OCI-LY7 (cell line): ENCODE data around the gene TTC34. TPM values are rescaled to one million over a fixed set of nuclear protein-coding genes. Genes with fewer than 3 reads are reported as not detected.

ENCODE experiments used
- BruUV-seq: library from RNA; stranded (reverse); fragments of 400-500 nt; replicated peaks from 2 replicates; lab custom pipeline; 2021; lab: Mats Ljungman, UMichigan
- CTCF ChIA-PET: fragments of 300-600 bp; sonication (Branson Sonifier 250); formaldehyde crosslinking; loops from one replicate; lab custom pipeline; 2022; ENCODE audit warnings: antibody characterized with exemption; ENCODE audit not compliant: unreplicated experiment; lab: Charles Lee
- POLR2A ChIA-PET: fragments of 300-600 bp; sonication (Branson Sonifier 250); formaldehyde crosslinking; loops from one replicate; lab custom pipeline; 2022; ENCODE audit warnings: antibody characterized with exemption; lab: Charles Lee
- DNase-seq: peaks from one replicate; pipeline ENCODE4 v3.0.0-alpha.2; 2015; ENCODE audit warnings: low spot score
- H2AFZ ChIP-seq: fragments of 200-600 bp; sonication (generic), shearing (Covaris generic); 2 replicates; pipeline ENCODE4 v1.6.1; 2014; ENCODE audit warnings: mild to moderate bottlenecking, antibody characterized with exemption, low read length, moderate library complexity
- H3K27ac ChIP-seq: fragments of 200-600 bp; sonication (generic); 2 replicates; pipeline ENCODE4 v1.5.1; 2014; ENCODE audit warnings: mixed run types, low read depth, mild to moderate bottlenecking, moderate library complexity, low read length, inconsistent platforms; ENCODE audit not compliant: poor library complexity, severe bottlenecking
- H3K36me3 ChIP-seq: fragments of 200-600 bp; sonication (generic); 2 replicates; pipeline ENCODE4 v1.6.1; 2014; ENCODE audit warnings: mild to moderate bottlenecking, antibody characterized with exemption, low read length, moderate library complexity, mixed read lengths; ENCODE audit not compliant: insufficient read depth
- H3K4me1 ChIP-seq: fragments of 200-600 bp; sonication (generic); 2 replicates; pipeline ENCODE4 v1.5.1; 2014; ENCODE audit warnings: mild to moderate bottlenecking, low read length; ENCODE audit not compliant: insufficient read depth, poor library complexity, severe bottlenecking
- H3K4me2 ChIP-seq: fragments of 200-600 bp; sonication (generic); 2 replicates; pipeline ENCODE4 v1.6.1; 2014; ENCODE audit warnings: mild to moderate bottlenecking, low read length
- H3K4me3 ChIP-seq: fragments of 200-600 bp; sonication (generic); 2 replicates; pipeline ENCODE4 v1.5.1; 2014; ENCODE audit warnings: mild to moderate bottlenecking, low read depth, low read length; ENCODE audit not compliant: poor library complexity, severe bottlenecking
- H3K79me2 ChIP-seq: fragments of 200-600 bp; sonication (generic); 2 replicates; pipeline ENCODE4 v1.6.1; 2016; ENCODE audit warnings: low read depth, mild to moderate bottlenecking, low read length, moderate library complexity, mixed read lengths; ENCODE audit not compliant: insufficient read depth
- H3K9me2 ChIP-seq: fragments of 200-600 bp; sonication (generic); 2 replicates; pipeline ENCODE4 v1.6.1; 2016; ENCODE audit warnings: mild to moderate bottlenecking, low read length, mixed read lengths; ENCODE audit not compliant: insufficient read depth
- H3K9me3 ChIP-seq: fragments of 200-600 bp; sonication (generic); 2 replicates; pipeline ENCODE4 v1.6.1; 2014; ENCODE audit warnings: mild to moderate bottlenecking, mixed run types, low read length, mixed read lengths
- H4K20me1 ChIP-seq: fragments of 200-600 bp; sonication (generic); 2 replicates; pipeline ENCODE4 v1.6.1; 2014; ENCODE audit warnings: mild to moderate bottlenecking, antibody characterized with exemption, low read length, moderate library complexity, mixed read lengths; ENCODE audit not compliant: insufficient read depth
- EZH2phosphoT487 ChIP-seq: fragments of 200-600 bp; sonication (generic); IDR thresholded peaks from 2 replicates; pipeline ENCODE4 v1.6.1; 2018; ENCODE audit warnings: low read depth, borderline replicate concordance, mild to moderate bottlenecking, mixed run types, antibody characterized with exemption, low read length, moderate library complexity, mixed read lengths
- intact Hi-C: fragments of 100-400 bp; cut with micrococcal nuclease; formaldehyde crosslinking; loops from one replicate; pipeline ENCODE4 v1.10.0; 2022; ENCODE audit not compliant: unreplicated experiment
- total RNA-seq, 2 experiments: library from RNA; depleted of rRNA in 1 of 2; stranded (reverse); fragments of >200 nt in 1 of 2; shearing (Covaris generic) in 1 of 2; gene quantifications; 2 replicates each; pipeline ENCODE4 v1.2.3, GENCODE V29; 2014 to 2022
- TF ChIP-seq, protein P1 (sequence below): fragments of 200-600 bp; sonication (generic); conservative IDR thresholded peaks from 2 replicates; pipeline ENCODE4 v1.5.1; 2014; ENCODE audit warnings: mild to moderate bottlenecking, antibody characterized with exemption, low read length, moderate library complexity, mixed read lengths

Gene TTC34
- total RNA-seq, 2 experiments from 2014 or later, result 1.1 to 2.2 TPM

DNA sequence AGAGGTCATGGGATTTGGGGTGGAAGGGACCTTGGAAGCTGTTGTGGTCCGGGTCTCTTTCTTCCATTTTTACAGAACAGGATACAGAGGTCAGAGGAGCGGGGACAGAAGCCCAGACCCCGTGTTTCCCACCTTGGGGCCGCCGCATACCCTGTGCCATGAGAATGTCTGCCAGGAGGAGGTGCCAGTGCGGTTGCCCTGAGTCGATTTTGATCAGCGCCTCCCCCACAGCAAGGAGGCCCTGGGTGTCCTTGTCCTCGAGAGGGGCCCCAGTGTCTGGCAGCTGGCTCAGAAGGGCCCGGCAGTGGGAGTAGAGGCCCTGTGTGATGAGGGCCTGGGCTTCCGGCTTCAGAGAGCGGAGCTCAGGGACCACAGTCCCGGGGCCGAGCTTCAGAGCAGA, 156.3 kb downstream of the TTC34 start:
- ChIA-PET CTCF (no interaction called here), POLR2A (no interaction called here)

DNA sequence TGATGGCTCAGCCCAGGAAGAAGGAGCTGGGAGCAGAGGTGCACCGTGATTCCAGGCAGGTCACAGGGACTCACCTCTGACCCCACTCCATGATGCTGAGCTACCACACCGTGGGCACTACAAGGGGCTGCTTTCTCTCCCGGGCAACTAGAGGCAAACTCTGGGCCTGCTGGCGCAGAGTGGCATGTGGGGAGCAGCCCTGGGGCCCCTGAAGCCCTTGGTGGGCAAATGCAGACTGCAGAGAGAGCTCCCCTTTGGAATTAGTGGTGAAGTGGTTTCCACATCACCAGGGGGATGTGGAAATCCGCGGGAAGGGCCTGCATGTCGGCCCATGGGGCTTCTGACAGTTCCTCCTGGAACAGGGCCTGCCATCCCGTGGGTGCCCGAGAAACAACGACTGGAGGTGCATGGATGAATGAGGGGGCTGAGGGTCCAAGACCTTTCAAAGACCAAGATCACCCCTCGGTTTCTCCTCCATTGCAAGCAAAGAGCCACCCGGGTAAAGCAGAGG, 156.8 kb downstream of the TTC34 start:
- ChIA-PET CTCF (no interaction called here), POLR2A (no interaction called here)
- DNase-seq, result no peak
- Histone ChIP-seq H3K4me2 (no peak overlapping the region), H3K4me1 (peaks cover 10% of the 10 kb centered on the region), H3K4me3 (no peak overlapping the region), H2AFZ (no peak overlapping the region), H4K20me1 (no peaks in the 10 kb centered on the region), H3K79me2 (no peaks in the 10 kb centered on the region), H3K9me2 (no peaks in the 10 kb centered on the region), H3K27ac (no peak overlapping the region), H3K9me3 (peaks cover 10% of the 10 kb centered on the region; the same call in 1 of the 2 replicates), H3K36me3 (no peaks in the 10 kb centered on the region)
- TF ChIP-seq, protein P1, sequence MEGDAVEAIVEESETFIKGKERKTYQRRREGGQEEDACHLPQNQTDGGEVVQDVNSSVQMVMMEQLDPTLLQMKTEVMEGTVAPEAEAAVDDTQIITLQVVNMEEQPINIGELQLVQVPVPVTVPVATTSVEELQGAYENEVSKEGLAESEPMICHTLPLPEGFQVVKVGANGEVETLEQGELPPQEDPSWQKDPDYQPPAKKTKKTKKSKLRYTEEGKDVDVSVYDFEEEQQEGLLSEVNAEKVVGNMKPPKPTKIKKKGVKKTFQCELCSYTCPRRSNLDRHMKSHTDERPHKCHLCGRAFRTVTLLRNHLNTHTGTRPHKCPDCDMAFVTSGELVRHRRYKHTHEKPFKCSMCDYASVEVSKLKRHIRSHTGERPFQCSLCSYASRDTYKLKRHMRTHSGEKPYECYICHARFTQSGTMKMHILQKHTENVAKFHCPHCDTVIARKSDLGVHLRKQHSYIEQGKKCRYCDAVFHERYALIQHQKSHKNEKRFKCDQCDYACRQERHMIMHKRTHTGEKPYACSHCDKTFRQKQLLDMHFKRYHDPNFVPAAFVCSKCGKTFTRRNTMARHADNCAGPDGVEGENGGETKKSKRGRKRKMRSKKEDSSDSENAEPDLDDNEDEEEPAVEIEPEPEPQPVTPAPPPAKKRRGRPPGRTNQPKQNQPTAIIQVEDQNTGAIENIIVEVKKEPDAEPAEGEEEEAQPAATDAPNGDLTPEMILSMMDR, result no peak
- no peak for TF ChIP-seq EZH2phosphoT487
- intact Hi-C loops, result no loop called here
- no TSS peak for BruUV-seq

More for the DNA sequence above, 156.3 kb downstream of the TTC34 start:
- Histone ChIP-seq H3K4me3 (no peak overlapping the region), H2AFZ (no peak overlapping the region), H3K4me1 (peaks cover 10% of the 10 kb centered on the region), H3K36me3 (no peaks in the 10 kb centered on the region), H4K20me1 (no peaks in the 10 kb centered on the region), H3K4me2 (no peak overlapping the region), H3K9me3 (peaks cover 10% of the 10 kb centered on the region; the same call in 1 of the 2 replicates), H3K79me2 (no peaks in the 10 kb centered on the region), H3K27ac (no peak overlapping the region), H3K9me2 (no peaks in the 10 kb centered on the region)
- DNase-seq, result no peak
- intact Hi-C loops, result no loop called here
- no TSS peak for BruUV-seq
- TF ChIP-seq, protein P1, result no peak
- no peak for TF ChIP-seq EZH2phosphoT487

DNA sequence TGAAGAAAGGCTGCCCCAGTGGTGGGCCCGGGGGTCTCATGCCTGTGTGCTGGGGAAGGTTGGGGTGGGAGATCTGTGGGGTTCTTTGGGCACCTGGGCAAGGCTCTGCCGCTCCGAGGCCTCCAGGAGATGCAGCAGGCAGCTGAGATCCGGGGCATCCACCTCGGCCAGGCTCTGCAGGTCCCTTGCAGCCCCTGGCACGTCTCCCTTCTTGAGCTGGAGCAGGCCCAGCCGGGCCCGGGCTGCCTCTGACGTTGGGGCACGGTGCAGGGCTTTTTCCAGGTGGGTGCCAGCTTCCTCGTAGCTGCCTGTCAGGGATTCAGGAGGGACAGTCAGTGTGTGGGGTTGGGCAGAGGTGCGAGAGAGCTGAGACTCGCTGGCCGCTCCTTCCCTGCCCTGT, 157.3 kb downstream of the TTC34 start:
- DNase-seq, result no peak
- TF ChIP-seq, protein P1, result no peak
- TF ChIP-seq EZH2phosphoT487, result no peak
- Histone ChIP-seq H3K4me3 (no peak overlapping the region), H3K9me3 (peaks cover 10% of the 10 kb centered on the region; the same call in 1 of the 2 replicates), H3K4me2 (no peak overlapping the region), H3K27ac (no peak overlapping the region), H4K20me1 (no peaks in the 10 kb centered on the region), H3K4me1 (peaks cover 10% of the 10 kb centered on the region), H3K79me2 (no peaks in the 10 kb centered on the region), H3K36me3 (no peaks in the 10 kb centered on the region), H2AFZ (no peak overlapping the region), H3K9me2 (no peaks in the 10 kb centered on the region)
- POLR2A ChIA-PET, result no interaction called here
- intact Hi-C loops, result no loop called here
- CTCF ChIA-PET, result no interaction called here
- no TSS peak for BruUV-seq
